Thoracic aorta (tissue), 2 donors: ENCODE results near the gene ZNF883. TPM values are rescaled to one million over a fixed set of nuclear protein-coding genes. Genes with fewer than 3 reads are reported as not detected.

Experiments
- ATAC-seq: fragments of 150-250 bp; one replicate; pipeline ENCODE4 v1.8.0; 2017; ENCODE audit warnings: low read depth; ENCODE audit not compliant: insufficient number of reproducible peaks, low FRiP score
- DNase-seq: peaks from one replicate; pipeline ENCODE4 v3.0.0-alpha.2; 2020; ENCODE audit warnings: low spot score
- H3K27ac ChIP-seq, 2 donors: fragments of 200-600 bp; sonication (generic); 1 replicate in 1 of 2; 2 replicates in 1 of 2; pipeline ENCODE4 v1.5.1; 2016; ENCODE audit warnings: mild to moderate bottlenecking in 2 of 2, moderate library complexity in 2 of 2
- H3K27me3 ChIP-seq: fragments of 200-600 bp; sonication (generic); replicated peaks from 2 replicates; pipeline ENCODE4 v1.6.0; 2016; ENCODE audit warnings: mild to moderate bottlenecking; ENCODE audit not compliant: insufficient read depth
- H3K36me3 ChIP-seq: fragments of 200-600 bp; sonication (generic); one replicate; pipeline ENCODE4 v1.5.1; 2016
- H3K4me1 ChIP-seq, 2 donors: fragments of 200-600 bp; sonication (generic); 1 replicate in 1 of 2; 2 replicates in 1 of 2; pipeline versions ENCODE4 v1.5.1 to v1.6.0; 2016; ENCODE audit warnings: low read depth in 2 of 2, mild to moderate bottlenecking in 1 of 2; ENCODE audit not compliant: control insufficient read depth in 1 of 2
- H3K4me3 ChIP-seq: fragments of 200-600 bp; sonication (generic); 2 replicates; pipeline ENCODE4 v1.5.1; 2016; ENCODE audit warnings: mild to moderate bottlenecking
- H3K9me3 ChIP-seq: fragments of 200-600 bp; sonication (generic); 2 replicates; pipeline ENCODE4 v1.5.1; 2016
- total RNA-seq, 2 donors: library from RNA; depleted of rRNA; stranded (reverse); fragments of >200 nt; gene quantifications; one replicate each; pipeline versions ENCODE4 v1.1.0 to v1.2.3, GENCODE V29; 2016
- TF ChIP-seq, protein P1 (sequence below): fragments of 200-600 bp; sonication (generic); IDR thresholded peaks from one replicate; pipeline ENCODE4 v1.5.1; 2019; ENCODE audit warnings: antibody characterized with exemption

Gene ZNF883
- total RNA-seq, 2 donors from 2014 or later, result 0.95 to 2.8 TPM

DNA sequence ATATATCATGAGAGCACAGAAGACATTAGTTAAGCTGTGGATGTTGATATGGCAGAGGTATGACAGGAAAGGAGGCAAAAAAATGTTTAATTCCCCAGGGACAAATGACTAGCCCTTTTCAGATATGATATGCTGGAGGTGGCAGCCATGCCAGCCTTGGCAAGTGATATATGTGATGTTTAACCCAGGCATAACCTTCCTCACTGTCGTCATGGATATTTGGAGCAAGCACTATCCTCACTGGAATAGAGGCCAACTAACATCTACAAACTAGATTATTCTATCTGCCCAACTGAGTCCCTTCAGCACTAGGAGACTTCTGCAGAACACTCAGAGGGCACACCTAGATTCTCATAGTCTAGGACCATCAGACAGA, 94.0 kb downstream of the ZNF883 start:
- no peak for ATAC-seq
- no peaks in the 10 kb centered on the region for H3K9me3 ChIP-seq
- no peaks in the 10 kb centered on the region for H3K4me1 ChIP-seq
- no peaks in the 10 kb centered on the region for H3K27me3 ChIP-seq
- no peaks in the 10 kb centered on the region for H3K36me3 ChIP-seq
- H3K4me3 ChIP-seq, result no peak overlapping the region
- H3K27ac ChIP-seq, result no peak overlapping the region
- no peak for DNase-seq
- TF ChIP-seq, protein P1, sequence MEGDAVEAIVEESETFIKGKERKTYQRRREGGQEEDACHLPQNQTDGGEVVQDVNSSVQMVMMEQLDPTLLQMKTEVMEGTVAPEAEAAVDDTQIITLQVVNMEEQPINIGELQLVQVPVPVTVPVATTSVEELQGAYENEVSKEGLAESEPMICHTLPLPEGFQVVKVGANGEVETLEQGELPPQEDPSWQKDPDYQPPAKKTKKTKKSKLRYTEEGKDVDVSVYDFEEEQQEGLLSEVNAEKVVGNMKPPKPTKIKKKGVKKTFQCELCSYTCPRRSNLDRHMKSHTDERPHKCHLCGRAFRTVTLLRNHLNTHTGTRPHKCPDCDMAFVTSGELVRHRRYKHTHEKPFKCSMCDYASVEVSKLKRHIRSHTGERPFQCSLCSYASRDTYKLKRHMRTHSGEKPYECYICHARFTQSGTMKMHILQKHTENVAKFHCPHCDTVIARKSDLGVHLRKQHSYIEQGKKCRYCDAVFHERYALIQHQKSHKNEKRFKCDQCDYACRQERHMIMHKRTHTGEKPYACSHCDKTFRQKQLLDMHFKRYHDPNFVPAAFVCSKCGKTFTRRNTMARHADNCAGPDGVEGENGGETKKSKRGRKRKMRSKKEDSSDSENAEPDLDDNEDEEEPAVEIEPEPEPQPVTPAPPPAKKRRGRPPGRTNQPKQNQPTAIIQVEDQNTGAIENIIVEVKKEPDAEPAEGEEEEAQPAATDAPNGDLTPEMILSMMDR, result no peak

DNA sequence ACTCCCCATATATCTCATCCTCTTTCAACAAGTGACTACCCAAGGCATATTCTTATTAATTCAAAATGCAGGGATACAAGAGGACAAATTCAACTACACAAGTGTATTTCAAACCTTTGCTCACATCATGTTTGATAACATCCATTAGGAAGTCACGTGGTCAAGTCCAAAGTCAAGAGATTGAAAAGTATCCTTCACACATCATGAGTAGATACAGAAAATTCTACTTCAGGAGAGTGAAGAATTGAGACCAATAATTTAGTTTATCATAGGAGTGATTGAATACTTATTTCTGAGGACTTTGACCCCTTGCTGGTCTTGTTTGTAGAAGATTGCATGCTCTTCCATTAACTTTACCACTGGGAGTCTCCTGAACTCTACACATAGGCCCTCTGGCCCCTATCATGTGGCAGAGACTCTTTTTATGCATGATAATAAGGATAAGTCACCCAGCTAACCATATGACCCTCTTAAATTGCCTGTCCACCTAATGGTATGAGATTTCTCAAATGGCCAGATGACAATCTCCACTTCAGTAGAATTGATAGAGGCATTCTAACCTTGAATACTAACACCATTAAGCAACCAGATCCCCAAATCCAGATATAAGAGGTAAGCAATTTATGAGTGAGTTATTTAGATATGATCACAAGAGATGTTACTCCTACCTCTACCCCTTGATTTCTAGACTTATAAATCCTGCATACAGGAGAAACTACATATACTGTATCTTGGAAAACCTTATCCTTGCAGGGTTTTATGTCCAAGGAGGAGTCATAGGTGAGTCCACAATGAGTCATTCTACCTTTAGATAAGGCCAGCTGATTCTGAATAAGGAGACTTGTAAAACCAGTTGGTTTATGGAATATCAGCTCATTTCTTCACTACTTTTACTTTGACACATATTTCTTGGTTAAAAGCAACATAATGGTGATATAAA, 94.7 kb downstream of the ZNF883 start:
- Histone ChIP-seq H3K4me3 (no peak overlapping the region), H3K9me3 (no peaks in the 10 kb centered on the region), H3K27ac (no peak overlapping the region), H3K4me1 (no peaks in the 10 kb centered on the region), H3K27me3 (no peaks in the 10 kb centered on the region), H3K36me3 (no peaks in the 10 kb centered on the region)
- ATAC-seq, result no peak
- DNase-seq, result no peak
- TF ChIP-seq, protein P1, result no peak

DNA sequence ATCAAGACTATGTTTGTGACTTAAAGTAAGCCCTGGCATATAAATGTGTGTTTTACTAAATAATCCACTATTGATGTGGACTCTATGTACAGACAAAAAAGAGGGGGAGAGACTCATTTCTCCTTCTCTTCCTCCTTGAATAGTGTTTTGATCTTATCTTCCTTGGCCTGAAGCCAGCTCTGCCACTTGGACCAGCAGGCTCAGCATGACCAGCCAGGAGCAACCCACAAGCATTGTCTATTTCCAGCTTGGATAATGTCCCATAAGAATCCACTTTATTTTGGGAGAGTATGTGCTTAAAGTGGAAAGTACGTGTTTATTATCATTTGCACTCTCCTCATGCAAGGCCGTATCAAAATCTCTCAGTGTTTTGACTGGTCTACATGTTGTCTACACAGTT, 97.5 kb downstream of the ZNF883 start:
- no peak for ATAC-seq
- no peaks in the 10 kb centered on the region for H3K36me3 ChIP-seq

DNA sequence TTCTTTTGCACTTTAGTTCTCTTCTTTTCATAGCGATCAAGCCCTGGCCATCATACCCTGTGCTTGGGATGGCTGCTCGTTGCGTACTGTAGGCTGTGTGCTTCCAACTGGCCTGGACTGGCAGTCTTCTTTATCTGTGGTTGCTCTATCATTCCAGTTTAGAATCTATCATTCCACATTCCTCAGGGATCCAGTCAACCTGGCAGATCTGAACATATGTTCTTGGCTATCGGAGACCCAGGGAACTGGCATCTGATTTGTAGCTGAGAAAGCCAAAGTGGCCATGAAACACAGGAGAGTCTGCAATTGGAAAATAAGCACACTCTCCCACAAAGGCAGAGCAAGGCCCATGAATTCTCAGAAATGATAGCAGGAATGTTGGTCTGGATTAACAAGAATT, 98.7 kb downstream of the ZNF883 start:
- no peaks in the 10 kb centered on the region for H3K4me1 ChIP-seq
- TF ChIP-seq, protein P1, result no peak
- H3K27ac ChIP-seq, result no peak overlapping the region
- H3K36me3 ChIP-seq, result no peaks in the 10 kb centered on the region
- DNase-seq, result no peak
- no peak overlapping the region for H3K4me3 ChIP-seq
- H3K27me3 ChIP-seq, result no peaks in the 10 kb centered on the region
- ATAC-seq, result no peak
- H3K9me3 ChIP-seq, result no peaks in the 10 kb centered on the region

More for the DNA sequence above, 97.5 kb downstream of the ZNF883 start:
- no peaks in the 10 kb centered on the region for H3K9me3 ChIP-seq
- H3K27me3 ChIP-seq, result no peaks in the 10 kb centered on the region
- H3K4me1 ChIP-seq, result no peaks in the 10 kb centered on the region
- H3K4me3 ChIP-seq, result no peak overlapping the region
- DNase-seq, result no peak
- TF ChIP-seq, protein P1, result no peak
- no peak overlapping the region for H3K27ac ChIP-seq

DNA sequence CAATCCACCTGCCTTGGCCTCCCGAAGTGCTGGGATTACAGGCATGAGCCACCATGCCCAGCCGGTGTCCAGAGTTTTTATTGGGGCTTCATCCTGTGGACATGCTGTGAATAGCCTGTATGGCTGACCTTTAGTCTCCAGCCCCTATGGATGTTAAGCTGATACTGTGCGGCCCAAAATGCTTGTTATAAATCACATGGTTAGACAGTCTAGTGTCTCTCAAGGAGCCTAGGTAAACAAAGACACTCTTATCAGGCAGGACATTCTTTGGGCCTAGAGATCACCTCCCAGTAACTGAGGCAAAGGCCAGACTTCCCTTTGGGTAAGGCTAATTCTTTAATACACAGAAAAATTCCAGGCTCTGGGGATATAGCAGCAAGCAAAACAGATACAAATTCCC, 99.4 kb downstream of the ZNF883 start:
- no peaks in the 10 kb centered on the region for H3K4me1 ChIP-seq
- no peaks in the 10 kb centered on the region for H3K36me3 ChIP-seq
- no peak overlapping the region for H3K27ac ChIP-seq
- no peak for ATAC-seq
- no peak overlapping the region for H3K4me3 ChIP-seq
- TF ChIP-seq, protein P1, result no peak
- H3K9me3 ChIP-seq, result no peaks in the 10 kb centered on the region
- no peaks in the 10 kb centered on the region for H3K27me3 ChIP-seq
- no peak for DNase-seq
